Dermis lymphatic vessel endothelial cell (primary cell): ENCODE data around the gene ATOSB. TPM values are rescaled to one million over a fixed set of nuclear protein-coding genes. Genes with fewer than 3 reads are reported as not detected.

Experiments used
- total RNA-seq: library from RNA; depleted of rRNA; stranded (reverse); fragments of >200 nt; gene quantifications from 2 replicates; pipeline ENCODE4 v1.2.1, GENCODE V29; 2014

ATOSB gene
- 4.6 and 8.1 TPM in 2 replicates for total RNA-seq

DNA sequence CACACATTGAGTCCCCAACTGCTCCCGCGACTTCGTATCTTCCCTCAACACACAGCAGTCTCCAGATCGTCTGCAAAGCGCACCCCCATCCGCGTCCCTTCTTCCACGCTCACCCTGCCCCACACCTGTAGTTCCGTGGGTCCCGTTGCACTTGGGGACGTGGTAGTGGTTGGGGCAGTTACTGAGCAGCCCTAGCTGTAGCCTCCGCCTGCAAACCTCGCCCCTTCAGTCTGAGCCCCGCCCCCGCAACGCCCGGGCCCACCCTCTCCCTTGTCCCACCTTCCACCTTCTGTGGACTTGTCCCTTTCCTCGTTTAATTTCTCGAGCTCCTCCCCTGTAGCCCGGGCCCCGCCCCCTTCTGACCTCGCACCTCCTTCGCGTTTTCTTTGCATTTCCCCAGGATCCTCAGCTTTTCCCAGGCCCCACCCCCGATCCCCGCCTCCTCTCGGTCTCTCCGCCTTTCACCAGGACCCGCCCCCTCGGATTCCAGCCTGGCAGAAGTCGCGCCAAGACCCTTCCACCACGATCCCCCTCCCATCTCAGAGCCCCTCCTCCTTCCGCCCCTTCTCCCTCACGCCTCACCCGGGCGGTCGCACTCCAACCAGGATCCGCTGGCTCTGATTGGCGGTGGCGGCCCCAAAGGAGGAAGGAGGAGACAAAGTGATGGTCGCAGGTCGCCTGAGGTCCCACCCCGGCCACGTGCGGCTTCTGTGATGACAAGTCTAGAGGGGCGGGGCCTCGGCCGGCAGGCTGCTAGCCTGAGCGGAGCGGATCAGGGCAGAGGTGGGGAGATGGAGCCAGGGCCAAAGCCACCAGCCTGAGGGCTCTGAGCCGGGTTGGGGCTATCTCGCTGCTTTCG is at the start of gene ATOSB:
TSS of gene ATOSB (minus strand) at position 183 of the 859 bp plus-strand sequence. CDS start 7,588 bp downstream, outside the sequence.

DNA sequence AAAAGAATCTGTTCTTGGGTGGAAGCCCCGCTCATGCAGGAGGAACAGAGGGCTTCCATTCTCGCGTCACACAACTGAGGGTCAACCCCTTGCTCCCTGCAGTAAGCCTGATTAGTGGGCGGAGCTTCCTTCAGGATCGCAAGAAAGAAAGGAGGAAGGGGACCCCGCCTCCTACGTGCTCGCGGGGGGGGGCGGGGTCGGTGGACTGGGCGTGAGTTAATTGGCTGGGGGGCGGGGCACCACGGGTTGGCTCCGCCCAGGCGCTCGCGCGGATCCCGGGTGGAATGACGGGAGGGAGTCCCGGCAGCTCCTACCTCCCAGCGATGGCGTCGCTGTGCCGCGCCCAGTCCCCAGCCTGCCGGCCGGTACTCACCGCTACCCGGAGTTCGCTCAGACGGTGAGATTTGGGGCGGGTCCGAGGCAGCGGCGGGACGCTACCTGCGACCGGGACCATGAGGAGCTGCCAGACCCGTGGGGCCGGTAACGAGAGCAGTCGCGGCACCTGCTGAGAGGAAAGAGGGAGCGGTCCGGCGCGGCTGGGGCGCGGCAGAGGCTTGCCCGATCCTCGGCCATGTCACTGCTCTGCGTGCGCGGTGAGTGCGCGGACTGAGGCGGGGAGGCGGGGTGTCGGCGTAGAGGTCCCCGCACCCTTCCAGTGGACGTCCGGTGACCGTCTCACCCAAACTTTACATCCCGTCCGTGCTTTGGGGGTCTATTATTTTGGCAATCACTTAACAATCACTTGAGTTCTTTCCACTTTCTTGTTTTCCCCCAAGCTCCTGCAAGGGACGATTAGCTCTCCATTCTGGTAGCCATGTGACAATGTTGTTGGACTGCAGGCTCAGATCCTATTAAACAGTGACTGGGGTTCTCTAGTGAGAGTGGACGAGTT is 46.3 kb upstream of the ATOSB start, which contains the start of gene UNC13B:
TSS of gene UNC13B (plus strand) at position 297 of the 892 bp plus-strand sequence. CDS start at position 572, 275 bp downstream.

DNA sequence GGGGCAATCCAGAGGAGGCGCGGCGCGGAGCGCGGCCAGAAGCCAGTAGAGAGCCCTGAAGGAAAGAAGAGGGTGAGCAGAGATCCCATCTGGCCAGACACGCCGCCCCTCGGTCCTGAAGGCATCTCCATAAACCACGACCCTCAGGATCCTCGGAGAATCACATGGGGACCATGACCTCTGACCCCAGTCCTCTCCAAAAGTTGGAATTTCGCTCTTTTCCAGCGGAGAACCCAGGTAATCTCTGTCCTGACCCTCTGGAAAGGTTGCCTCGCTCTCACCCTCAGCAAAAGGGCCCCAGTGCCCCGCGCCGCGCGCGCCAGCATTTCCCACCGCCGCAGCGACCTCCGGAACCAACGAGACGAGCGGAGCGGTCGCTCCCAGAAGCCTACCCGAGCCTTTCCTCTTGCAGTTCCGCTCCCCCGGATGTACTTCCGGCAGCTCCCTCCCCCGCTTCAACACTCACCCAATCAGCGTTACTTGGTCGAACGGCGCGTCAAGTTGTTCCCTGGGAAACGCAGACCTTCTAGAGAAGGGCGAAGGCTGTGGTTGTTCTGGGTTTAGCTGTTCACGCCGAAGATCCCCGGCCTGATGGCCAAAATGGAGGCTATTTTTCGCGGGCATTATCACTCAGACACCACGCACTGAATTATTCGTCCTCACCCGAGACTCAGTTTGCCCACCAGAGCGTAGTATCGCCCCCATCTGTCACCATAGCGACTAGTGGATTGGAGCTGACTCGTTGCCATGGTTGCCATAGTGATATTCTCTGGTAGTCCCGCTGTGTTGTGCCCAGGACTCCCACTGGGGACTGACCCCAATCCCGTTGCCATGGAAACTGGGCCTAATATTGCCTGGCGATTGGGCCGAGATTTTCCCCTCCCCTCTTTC is 12.6 kb downstream of the ATOSB start, which contains the start of gene STOML2:
TSS of gene STOML2 (minus strand) at position 363 of the 891 bp plus-strand sequence. CDS start at position 326, 37 bp downstream.

DNA sequence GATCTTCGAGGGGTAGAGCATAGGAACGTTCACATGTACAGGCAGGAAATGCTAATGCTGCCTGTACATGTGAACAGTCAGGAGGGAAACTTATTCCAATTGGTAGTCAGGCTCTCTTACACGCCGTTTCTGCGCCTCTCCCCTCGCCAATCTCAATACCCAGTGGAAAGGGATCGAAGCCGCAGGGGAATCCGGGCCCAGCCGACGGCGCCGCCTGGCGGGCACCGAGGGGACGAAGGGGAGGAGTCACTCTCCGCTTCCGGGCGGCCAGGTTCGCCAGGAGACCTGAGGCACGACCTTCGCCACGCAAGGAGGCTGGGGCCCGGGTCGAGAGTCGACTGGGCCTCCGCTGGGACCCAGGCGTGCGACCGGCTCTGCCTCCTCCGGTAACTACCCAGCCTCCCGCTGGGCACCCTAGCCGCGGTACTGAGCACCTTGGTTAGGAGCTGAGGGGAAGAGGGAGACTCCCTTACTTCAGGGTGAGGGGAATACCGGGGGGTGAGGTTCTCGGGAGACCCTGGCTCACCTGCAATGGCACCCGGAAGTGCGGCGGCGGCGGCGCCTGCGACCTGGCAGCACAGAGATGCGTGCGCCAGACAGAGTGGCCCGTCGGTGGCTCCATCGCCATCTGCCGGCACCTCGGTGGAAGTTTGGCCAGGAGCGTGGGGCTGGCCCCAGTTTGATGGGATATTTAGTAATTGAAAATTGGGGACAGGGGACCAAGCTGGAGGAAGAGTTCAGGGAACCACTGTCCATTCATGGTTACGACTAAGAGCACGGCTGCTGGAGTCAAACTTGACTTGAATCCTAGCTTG is 19.4 kb downstream of the ATOSB start, which contains the start of gene PIGO:
TSS of gene PIGO (minus strand) at position 557 of the 815 bp plus-strand sequence. CDS start 1,026 bp downstream, outside the sequence.

GRCh38 chr9:35079426-35080341 is 36.0 kb downstream of the ATOSB start, which contains the start of gene FANCG:
FANCG (minus strand) TSS chr9:35079942; CDS start chr9:35079524, 418 bp downstream.

DNA sequence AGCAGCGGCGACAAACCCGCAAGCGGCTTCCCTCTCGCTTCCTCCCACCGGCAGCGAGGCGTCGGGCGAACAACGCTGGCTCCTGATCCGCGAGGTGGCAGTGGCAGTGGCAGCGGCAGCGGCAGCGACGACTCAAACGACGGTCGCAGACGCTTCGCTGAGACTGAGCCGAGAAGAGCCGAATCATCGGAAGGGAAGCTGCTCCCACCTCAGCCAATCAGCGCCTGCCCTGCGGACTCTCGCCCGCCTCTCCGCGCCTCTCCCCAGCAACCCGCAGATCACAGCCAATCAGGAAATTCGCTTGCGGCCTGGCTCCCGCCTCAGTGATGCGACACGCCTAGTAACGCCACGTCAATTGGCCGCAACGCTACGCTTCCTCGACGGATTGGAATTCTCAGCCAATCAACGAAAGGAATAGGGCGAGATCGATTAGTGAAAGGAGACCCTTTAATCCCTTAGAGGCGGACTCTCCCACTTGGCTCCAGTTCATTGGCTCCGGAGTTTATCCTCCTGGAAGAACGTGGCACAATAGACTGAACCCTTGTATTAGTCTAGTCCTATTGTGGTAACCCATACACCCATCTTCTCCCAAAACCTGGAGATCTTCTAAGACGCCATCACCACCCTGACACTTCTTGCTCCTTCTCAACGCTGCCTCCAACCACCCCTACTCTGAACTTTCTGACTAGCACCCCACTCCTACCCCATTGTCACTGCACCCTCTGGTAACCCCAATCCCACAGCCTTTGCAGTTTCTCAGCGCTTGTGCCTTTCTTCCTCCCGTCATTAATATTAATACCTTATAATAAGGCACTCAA is 43.0 kb downstream of the ATOSB start, which contains the start of gene VCP:
TSS of gene VCP (minus strand) at position 165 of the 818 bp plus-strand sequence. CDS start 272 bp downstream, outside the sequence.

Other genes starting within 250 kb of the ATOSB start
- gene PHF24, start 157.6 kb downstream of the ATOSB start, total RNA-seq: under 0.01 TPM in 1 of 2 replicates, not detected in the other
- 4.1 TPM in 2 replicates for gene DNAJB5, start 126.1 kb downstream of the ATOSB start, total RNA-seq
- gene VCP, start 43.2 kb downstream of the ATOSB start, total RNA-seq: 474 and 593 TPM in 2 replicates
- 11.4 and 11.9 TPM in 2 replicates for gene FANCG, start 35.9 kb downstream of the ATOSB start, total RNA-seq
- 7.2 and 7.3 TPM in 2 replicates for gene PIGO, start 19.3 kb downstream of the ATOSB start, total RNA-seq
- 159 and 192 TPM in 2 replicates for gene STOML2, start 12.7 kb downstream of the ATOSB start, total RNA-seq
- 18.7 and 19.9 TPM in 2 replicates for gene UNC13B, start 46.1 kb upstream of the ATOSB start, total RNA-seq